K562 (cell line): ENCODE measurements around the gene FAM222A. TPM values are rescaled to one million over a fixed set of nuclear protein-coding genes. Genes with fewer than 3 reads are reported as not detected.

Experiments
- ATAC-seq: fragments of 200-7000 bp; cut with Tn5 transposase; 3 replicates; pipeline ENCODE4 v1.9.1; 2020; ENCODE audit warnings: moderate library complexity
- BruUV-seq: library from RNA; stranded (reverse); fragments of 400-500 nt; replicated peaks from 2 replicates; lab custom pipeline; 2021; lab: Mats Ljungman, UMichigan
- CTCF ChIA-PET: fragments of 300-600 bp; formaldehyde crosslinking; extraction: SDS; loops from one replicate; lab custom pipeline; 2021; ENCODE audit warnings: low intra/inter-chr PET ratio; lab: Yijun Ruan, JAX
- POLR2A ChIA-PET: fragments of 300-600, 350-650 bp; sonication (Branson Sonifier 250); formaldehyde crosslinking; extraction: SDS; loops from one replicate; lab custom pipeline; 2021; ENCODE audit warnings: antibody characterized with exemption, inconsistent platforms; lab: Yijun Ruan, JAX
- DNase-seq, 4 experiments: peaks; one replicate each; pipeline versions ENCODE4 v3.0.0 to v3.0.0-alpha.2; 2011 to 2018; ENCODE audit warnings: low spot score in 3 of 4, mixed read lengths in 3 of 4; ENCODE audit errors: extremely low read depth in 1 of 4
- FAIRE-seq: peaks from 2 replicates; lab custom pipeline; 2011; peaks lifted over from hg19 to GRCh38; lab: Jason Lieb, UNC
- H2AFZ ChIP-seq: 2 replicates; pipeline ENCODE4 v1.6.0; 2011; ENCODE audit warnings: low read depth, low read length, control low read depth, inconsistent platforms
- H3K27ac ChIP-seq: fragments of 200-600 bp; 3 replicates; pipeline ENCODE4 v1.8.0; 2011; ENCODE audit warnings: low read depth, mild to moderate bottlenecking, control low read depth, inconsistent platforms, low read length, moderate library complexity, mixed read lengths; ENCODE audit errors: extremely low read depth
- H3K27me3 ChIP-seq, 2 experiments: fragments of 300-600 bp in 1 of 2; 2 replicates in 1 of 2; 3 replicates in 1 of 2; pipeline versions ENCODE4 v1.6.0 to v1.8.0; 2011; ENCODE audit warnings: inconsistent platforms in 2 of 2, low read length in 2 of 2, mild to moderate bottlenecking in 1 of 2, mixed read lengths in 1 of 2, moderate library complexity in 1 of 2; ENCODE audit not compliant: control insufficient read depth in 2 of 2, insufficient read depth in 2 of 2
- H3K36me3 ChIP-seq: fragments of 300-600 bp; 3 replicates; pipeline ENCODE4 v1.8.0; 2011; ENCODE audit warnings: mild to moderate bottlenecking, low read length, inconsistent platforms; ENCODE audit not compliant: control insufficient read depth, insufficient read depth
- H3K4me1 ChIP-seq, 2 experiments: fragments of 200-600 bp in 1 of 2; replicated peaks in 1 of 2; 2 replicates in 1 of 2; 3 replicates in 1 of 2; pipeline versions ENCODE4 v1.5.1 to v1.8.0; 2011; ENCODE audit warnings: inconsistent platforms in 2 of 2, low read length in 2 of 2, mild to moderate bottlenecking in 1 of 2, mixed read lengths in 1 of 2, moderate library complexity in 1 of 2; ENCODE audit not compliant: control insufficient read depth in 2 of 2, insufficient read depth in 2 of 2
- H3K4me2 ChIP-seq: 2 replicates; pipeline ENCODE4 v1.6.1; 2011; ENCODE audit warnings: low read length, control low read depth, inconsistent platforms, mixed read lengths; ENCODE audit not compliant: insufficient read depth
- H3K4me3 ChIP-seq: fragments of 200-600 bp; sonication (generic), shearing (Covaris generic); 2 replicates; pipeline ENCODE4 v1.5.1; 2016; ENCODE audit warnings: control low read depth, inconsistent platforms
- H3K79me2 ChIP-seq: fragments of 200-600 bp; 3 replicates; pipeline ENCODE4 v1.8.0; 2011; ENCODE audit warnings: low read length, inconsistent platforms; ENCODE audit not compliant: control insufficient read depth, insufficient read depth
- H3K9ac ChIP-seq, 2 experiments: 2 replicates each; pipeline versions ENCODE4 v1.6.0 to v1.6.1; 2011; ENCODE audit warnings: low read depth in 2 of 2, low read length in 2 of 2, control low read depth in 1 of 2, inconsistent platforms in 1 of 2, mild to moderate bottlenecking in 1 of 2, mixed read lengths in 1 of 2; ENCODE audit not compliant: insufficient read depth in 1 of 2
- H3K9me1 ChIP-seq: one replicate; pipeline ENCODE4 v1.6.0; 2011; ENCODE audit warnings: inconsistent platforms, mild to moderate bottlenecking, low read length, moderate library complexity; ENCODE audit not compliant: control insufficient read depth, insufficient read depth
- H3K9me3 ChIP-seq: replicated peaks from 2 replicates; pipeline ENCODE4 v1.5.1; 2011; ENCODE audit warnings: low read depth, low read length, inconsistent platforms; ENCODE audit not compliant: control insufficient read depth, insufficient read depth
- H4K20me1 ChIP-seq: replicated peaks from 2 replicates; pipeline ENCODE4 v1.6.1; 2011; ENCODE audit warnings: low read length, inconsistent platforms, mixed read lengths; ENCODE audit not compliant: control insufficient read depth, insufficient read depth
- AFF1 ChIP-seq, 2 experiments: fragments of 450-650 bp; IDR thresholded peaks; 2 replicates each; pipeline ENCODE4 v1.6.1; 2018; ENCODE audit warnings: mild to moderate bottlenecking in 2 of 2, low read depth in 1 of 2; ENCODE audit not compliant: partially characterized antibody in 2 of 2
- ARID2 ChIP-seq: fragments of 450-650 bp; IDR thresholded peaks from 2 replicates; pipeline ENCODE4 v1.6.1; 2017; ENCODE audit warnings: antibody characterized with exemption, mild to moderate bottlenecking
- E2F3 ChIP-seq: fragments of 250-450 bp; sonication (Bioruptor Pico); IDR thresholded peaks from 2 replicates; pipeline ENCODE4 v1.4.0; 2020; ENCODE audit warnings: mild to moderate bottlenecking
- NELFE ChIP-seq: IDR thresholded peaks from 2 replicates; pipeline ENCODE4 v1.6.1; 2011; ENCODE audit warnings: mild to moderate bottlenecking; ENCODE audit not compliant: insufficient read depth, insufficient read length
- OTX1 ChIP-seq: fragments of 450-650 bp; formaldehyde crosslinking; IDR thresholded peaks from 2 replicates; pipeline ENCODE4 v1.4.0; 2022; ENCODE audit warnings: mild to moderate bottlenecking
- SMAD3 ChIP-seq: fragments of 450-650 bp; formaldehyde crosslinking; conservative IDR thresholded peaks from 2 replicates; pipeline ENCODE4 v1.4.0; 2020; ENCODE audit warnings: mild to moderate bottlenecking
- ZC3H11A ChIP-seq: IDR thresholded peaks from 2 replicates; pipeline ENCODE4 v1.6.1; 2012; ENCODE audit warnings: low read depth, low read length, improper control_type of control experiment
- ZFX ChIP-seq: sonication (generic); formaldehyde crosslinking; IDR thresholded peaks from 2 replicates; pipeline ENCODE4 v1.8.0; 2022; ENCODE audit warnings: mild to moderate bottlenecking, missing genetic modification reagents, moderate library complexity
- ZNF140 ChIP-seq: fragments of 250-450 bp; sonication (Bioruptor Pico); IDR thresholded peaks from 2 replicates; pipeline ENCODE4 v1.8.0; 2021; ENCODE audit warnings: moderate library complexity, mild to moderate bottlenecking, inconsistent platforms
- ZNF347 ChIP-seq: fragments of 450-650 bp; formaldehyde crosslinking; IDR thresholded peaks from 2 replicates; pipeline ENCODE4 v1.4.0; 2020; ENCODE audit warnings: low read depth, mild to moderate bottlenecking, moderate library complexity
- WGBS: fragments of 100-300 bp; shearing (Covaris generic); methylation state at CpG from one replicate; pipeline ENCODE4 v1.1.6; 2016; ENCODE audit warnings: low coverage, mixed read lengths; ENCODE audit not compliant: insufficient coverage; ENCODE audit errors: missing lambda C conversion rate; 5-methylcytosine and 5-hydroxymethylcytosine counted together
- in situ Hi-C: fragments of 300-500 bp; cut with MboI; formaldehyde crosslinking; loops from 4 replicates; pipeline ENCODE4 v1.15.0; 2018; ENCODE audit warnings: inconsistent platforms, mixed read lengths
- intact Hi-C: fragments of 100-400 bp; cut with micrococcal nuclease; formaldehyde crosslinking; loops from 2 replicates; pipeline ENCODE4 v1.14.2; 2022
- polyA plus RNA-seq, 8 experiments: library from polyadenylated mRNA; depleted of rRNA in 4 of 8; stranded (reverse) in 5 of 8; unstranded in 3 of 8; fragments of >200 nt; fragmentation: Nextera tagmentation in 2 of 8; fragmentation: Illumina TruSeq in 1 of 8; extraction: Ambion mirVana in 2 of 8; extraction: Trizol in 1 of 8; gene quantifications; 2 replicates each; pipeline versions ENCODE4 v1.2.1 to v1.2.3, GENCODE V29; 2011 to 2014; ENCODE audit warnings: inconsistent platforms in 1 of 8, missing spikeins in 1 of 8
- total RNA-seq, 7 experiments: library from RNA; depleted of rRNA in 6 of 7; stranded (reverse); fragments of >200 nt in 6 of 7; fragmentation: Illumina TruSeq in 2 of 7; extraction: Trizol in 2 of 7; gene quantifications; 2 replicates each; pipeline versions ENCODE4 v1.2.1 to v1.2.3, GENCODE V29; 2011 to 2021; ENCODE audit warnings: low replicate concordance in 1 of 7
- TF ChIP-seq, protein P1 (sequence below): fragments of 450-650 bp; formaldehyde crosslinking; IDR thresholded peaks from 2 replicates; pipeline ENCODE4 v1.4.0; 2020; ENCODE audit warnings: mild to moderate bottlenecking, moderate library complexity

The FAM222A gene
- total and polyA plus RNA-seq, 9 of the 15 experiments (the other 6 are each of a cell fraction or from before 2014, with no cell fraction given) = 0.03 to 0.36 (median 0.12) TPM; not detected in 1

DNA sequence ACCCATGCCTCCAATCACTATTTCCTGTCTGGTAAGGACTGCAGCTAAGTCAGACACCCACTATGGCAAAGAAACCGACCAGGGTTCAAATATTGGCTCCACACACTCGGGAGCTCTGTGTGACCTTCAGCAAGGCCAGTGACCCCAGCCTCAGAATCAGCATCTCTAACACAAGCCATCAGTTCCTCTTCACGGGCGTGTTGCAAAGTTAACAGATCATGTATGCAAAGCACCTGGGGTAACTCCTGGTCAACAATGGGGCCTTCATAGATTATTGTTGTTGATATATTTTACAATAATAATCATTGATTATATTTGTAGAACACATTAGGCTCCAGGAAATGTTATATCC, 6.2 kb upstream of the FAM222A start:
- no peak overlapping the region for H3K4me3 ChIP-seq
- H4K20me1 ChIP-seq = peaks cover 8% of the 10 kb centered on the region
- H3K36me3 ChIP-seq = no peaks in the 10 kb centered on the region
- no peak for FAIRE-seq
- 5% methylated on average over 4 of the region's 4 CpGs for WGBS
- no peaks in the 10 kb centered on the region for H3K79me2 ChIP-seq
- TF ChIP-seq ZFX = no peak
- no peak for TF ChIP-seq ZNF347 (CRISPR knock-in tag)
- TF ChIP-seq ARID2 = no peak
- no peak for TF ChIP-seq ZNF140
- TF ChIP-seq, protein P1, sequence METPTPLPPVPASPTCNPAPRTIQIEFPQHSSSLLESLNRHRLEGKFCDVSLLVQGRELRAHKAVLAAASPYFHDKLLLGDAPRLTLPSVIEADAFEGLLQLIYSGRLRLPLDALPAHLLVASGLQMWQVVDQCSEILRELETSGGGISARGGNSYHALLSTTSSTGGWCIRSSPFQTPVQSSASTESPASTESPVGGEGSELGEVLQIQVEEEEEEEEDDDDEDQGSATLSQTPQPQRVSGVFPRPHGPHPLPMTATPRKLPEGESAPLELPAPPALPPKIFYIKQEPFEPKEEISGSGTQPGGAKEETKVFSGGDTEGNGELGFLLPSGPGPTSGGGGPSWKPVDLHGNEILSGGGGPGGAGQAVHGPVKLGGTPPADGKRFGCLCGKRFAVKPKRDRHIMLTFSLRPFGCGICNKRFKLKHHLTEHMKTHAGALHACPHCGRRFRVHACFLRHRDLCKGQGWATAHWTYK (CRISPR knock-in tag) = no peak
- TF ChIP-seq NELFE = no peak
- no peak for TF ChIP-seq ZC3H11A
- no peak for TF ChIP-seq OTX1 (CRISPR knock-in tag)
- no peak for TF ChIP-seq SMAD3 (CRISPR knock-in tag)
- TF ChIP-seq E2F3 (CRISPR knock-in tag) = no peak
- no peak for TF ChIP-seq AFF1 (IDR thresholded peaks at IDR 0.05; ENCODE audit: low read depth in 1 of 2, partially characterized antibody in 2 of 2)
- TF ChIP-seq, all 486 proteins: peak for 0
- Histone ChIP-seq H3K4me2 (no peak overlapping the region), H3K9me3 (no peaks in the 10 kb centered on the region), H3K27ac (no peak overlapping the region), H3K9me1 (peaks cover 2% of the 10 kb centered on the region), H3K9ac (no peak overlapping the region), H3K27me3 (peaks cover 0 to 5% of the 10 kb centered on the region in 2 experiments; a peak in 1 of 5 replicates), H2AFZ (no peak overlapping the region), H3K4me1 (peaks cover 4 to 11% of the 10 kb centered on the region in 2 experiments; a peak in 4 of 5 replicates)
- intact Hi-C loops (no loop called here), in situ Hi-C loops (no loop called here)
- CTCF ChIA-PET = no interaction called here
- ATAC-seq (no peak), DNase-seq (no peak)
- no TSS peak for BruUV-seq
- POLR2A ChIA-PET = interaction anchor here (1.1 kb wide), 1 partner anchor 17 kb away, joined by 3 read pairs; no protein-coding TSS in a partner anchor
